ENCODE measurements around the gene ANGPTL3.

ANGPTL3 gene

GRCh38 chr1:62628506-62628905, 31.2 kb downstream of the ANGPTL3 start:
- DNase-seq (ENCODE audit: low read depth): no peak

- no peak for DNase-seq (ENCODE audit: low read depth)
Measured at GRCh38 chr1:62637392-62638105, 40.2 kb downstream of the ANGPTL3 start.

GRCh38 chr1:62643283-62643682, 46.0 kb downstream of the ANGPTL3 start:
- no peak for DNase-seq (ENCODE audit: low read depth)

- DNase-seq (ENCODE audit: low read depth): no peak
Measured at GRCh38 chr1:62652387-62652786, 55.1 kb downstream of the ANGPTL3 start.

- no peak for DNase-seq (ENCODE audit: low read depth)
Measured at GRCh38 chr1:62654744-62655143, 57.4 kb downstream of the ANGPTL3 start.

Data from GM04503 (cell line).